AG08395 (cell line): Measurements from ENCODE around the gene GPR176.

Experiments
- DNase-seq: peaks from one replicate; pipeline ENCODE4 v3.0.0; 2012; ENCODE audit warnings: mixed read lengths, low spot score

The GPR176 gene

GRCh38 chr15:39890621-39891020 is 29.4 kb downstream of the GPR176 start:
- no peak for DNase-seq

- no peak for DNase-seq
Measured at GRCh38 chr15:39889601-39890000, 30.5 kb downstream of the GPR176 start.

DNA sequence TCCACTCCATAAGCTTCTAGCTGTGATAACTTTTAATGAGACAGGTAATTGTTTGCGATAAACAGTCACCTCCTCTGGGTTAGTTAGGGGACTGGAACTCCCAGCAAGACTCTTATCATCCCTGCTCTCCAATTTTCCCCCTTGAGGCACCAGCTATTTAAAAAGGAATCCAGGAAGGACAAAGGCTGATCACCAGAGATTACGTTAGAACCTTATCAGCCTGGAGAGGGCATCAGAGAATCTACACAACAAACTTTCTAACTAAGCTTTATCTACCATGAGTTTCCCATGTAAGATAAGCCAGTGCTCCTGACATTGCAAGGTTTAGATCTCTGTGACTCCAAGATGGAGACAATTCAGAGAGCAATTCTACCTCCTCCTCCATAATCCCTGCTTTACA is 31.3 kb downstream of the GPR176 start:
- no peak for DNase-seq

DNA sequence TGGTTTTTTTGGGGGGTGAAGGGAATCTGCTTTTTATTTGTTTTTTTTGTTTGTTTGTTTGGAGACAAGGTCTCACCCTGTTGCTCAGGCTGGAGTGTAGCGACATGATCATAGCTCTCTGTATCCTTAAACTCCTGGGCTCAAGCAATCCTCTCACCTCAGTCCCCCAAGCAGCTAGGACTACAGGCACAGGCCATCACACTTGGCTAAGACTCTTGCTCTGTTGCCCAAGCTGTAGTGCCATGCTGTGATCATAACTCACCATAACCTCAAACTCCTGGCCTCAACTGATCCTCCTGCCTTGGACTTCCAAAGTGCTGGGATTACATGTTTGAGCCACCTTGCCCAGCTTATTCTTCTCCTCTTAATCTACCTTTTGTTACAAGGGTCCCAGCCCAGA is 31.8 kb downstream of the GPR176 start:
- DNase-seq = no peak

DNA sequence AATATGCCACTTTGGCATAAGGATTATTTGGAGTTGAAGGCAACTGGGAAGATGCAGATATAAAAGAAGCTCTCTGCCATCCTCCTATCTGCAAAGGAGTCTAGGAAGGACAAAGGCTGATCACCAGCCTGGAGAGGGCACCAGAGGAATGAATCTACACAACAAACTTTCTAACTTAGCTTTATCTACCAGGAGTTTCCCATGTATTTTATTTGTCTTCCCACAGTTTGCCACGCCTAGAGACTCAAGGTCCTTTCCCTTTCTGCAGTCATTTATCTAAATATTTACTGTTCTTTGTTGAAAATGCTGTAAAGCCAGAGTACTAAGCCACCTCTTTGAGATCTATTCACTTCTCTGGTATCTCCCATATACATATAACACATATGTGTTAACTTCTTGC is 32.2 kb downstream of the GPR176 start:
- peak; percentile 54 for DNase-seq

DNA sequence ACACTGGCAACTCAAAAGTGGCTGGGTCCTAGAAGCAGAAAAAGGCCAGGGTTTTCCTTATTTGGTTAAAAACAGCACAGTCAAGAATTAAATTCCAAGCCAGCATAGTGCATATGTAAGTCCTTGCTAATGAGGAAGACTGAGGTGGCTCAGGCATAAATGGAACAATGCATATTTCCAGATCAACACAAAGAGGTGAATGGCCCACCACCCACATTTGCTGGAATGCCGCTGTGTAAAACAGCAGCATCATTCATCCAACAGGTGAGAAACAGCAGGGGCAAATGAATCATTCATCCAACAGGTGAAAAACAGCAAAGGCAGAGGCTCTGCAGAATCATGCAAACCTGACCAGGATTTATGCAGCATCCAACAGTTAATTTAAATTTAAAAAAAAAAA is 32.9 kb downstream of the GPR176 start:
- no peak for DNase-seq

- DNase-seq = no peak
Measured at GRCh38 chr15:39886418-39886817, 33.6 kb downstream of the GPR176 start.

GRCh38 chr15:39885099-39885777 is 34.8 kb downstream of the GPR176 start:
- no peak for DNase-seq

DNA sequence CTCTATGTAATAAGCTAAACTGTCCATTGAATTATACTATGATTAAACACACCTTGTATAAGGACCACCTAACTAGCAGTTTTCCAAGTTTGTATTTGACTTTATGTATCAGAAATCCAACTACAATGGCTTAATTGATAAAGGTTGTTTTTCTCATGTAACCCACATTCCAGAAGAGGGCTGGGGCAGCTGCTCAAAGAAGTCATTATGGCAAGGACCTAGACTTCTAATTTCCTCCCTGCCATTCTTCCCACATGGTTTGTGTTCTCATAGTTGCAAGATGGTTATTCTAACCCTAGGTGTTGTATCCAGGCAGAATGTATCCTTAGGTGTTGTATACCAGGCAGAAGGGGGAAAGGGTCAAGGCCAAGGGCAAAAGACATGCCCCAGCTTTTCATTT is 35.7 kb downstream of the GPR176 start:
- no peak for DNase-seq

GRCh38 chr15:39882602-39883001 is 37.5 kb downstream of the GPR176 start:
- no peak for DNase-seq

DNA sequence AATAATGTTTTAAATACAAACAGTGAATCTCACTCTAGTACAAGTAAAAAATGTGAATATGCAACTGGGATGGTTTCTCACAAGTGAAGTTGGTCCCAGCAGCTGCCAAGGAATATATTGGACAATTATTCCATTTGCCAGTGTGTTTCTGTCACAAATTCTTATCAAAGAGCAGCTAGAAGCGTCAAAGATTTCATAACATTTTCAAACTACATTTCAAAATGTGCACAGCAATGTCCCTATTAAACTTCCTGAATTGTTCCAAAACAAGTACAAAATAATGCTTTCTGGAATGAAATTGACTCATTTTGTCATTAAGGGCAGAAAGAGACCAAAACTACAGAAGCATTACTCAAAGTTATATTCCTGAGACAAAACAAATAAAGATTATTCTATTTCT is 38.3 kb downstream of the GPR176 start:
- DNase-seq = no peak

GRCh38 chr15:39880718-39881387 is 39.2 kb downstream of the GPR176 start:
- DNase-seq = no peak

DNA sequence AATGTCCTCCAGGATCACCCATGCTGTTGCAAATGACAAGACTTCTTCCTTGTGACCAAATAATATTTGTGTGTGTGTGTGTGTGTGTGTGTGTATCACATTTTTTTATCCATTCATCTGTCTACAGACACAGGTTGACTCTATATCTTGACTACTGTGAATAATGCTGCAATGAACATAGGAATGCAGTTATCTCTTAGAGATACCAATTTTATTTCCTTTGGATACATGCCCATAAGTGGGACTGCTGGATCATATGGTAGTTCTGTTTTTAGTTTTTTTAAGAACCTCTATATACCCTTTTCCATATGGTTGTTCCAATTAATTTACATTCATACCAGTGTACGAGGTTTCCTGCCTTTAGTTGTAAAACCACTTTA is 41.7 kb downstream of the GPR176 start:
- no peak for DNase-seq

DNA sequence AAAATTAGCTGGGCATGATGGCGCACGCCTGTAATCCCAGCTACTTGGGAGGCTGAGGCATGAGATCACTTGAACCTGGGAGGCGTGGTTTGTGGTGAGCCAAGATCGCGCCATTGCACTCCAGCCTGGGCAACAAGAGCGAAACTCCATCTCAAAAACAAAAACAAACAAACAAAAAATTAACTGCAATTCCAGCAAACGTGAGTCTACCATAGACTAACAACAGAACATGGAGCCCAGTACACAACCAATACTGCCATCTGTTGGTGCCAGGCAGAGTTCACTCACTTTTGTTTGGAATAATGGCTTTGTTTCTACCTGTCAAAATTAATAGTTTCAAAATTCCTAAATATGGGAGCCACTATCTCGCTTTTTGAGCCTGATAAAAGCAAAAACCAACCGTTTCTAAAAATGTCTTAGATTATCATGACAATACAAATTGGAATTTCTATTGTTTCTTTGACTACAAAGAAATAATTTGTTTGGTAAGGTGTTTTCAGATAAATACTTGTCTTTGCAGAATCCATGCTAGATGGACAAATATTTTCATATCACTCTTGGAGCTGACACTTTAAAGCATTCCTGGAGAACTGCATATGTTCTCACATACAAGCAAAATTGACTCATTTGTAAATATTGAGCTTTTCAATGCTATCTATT is 45.0 kb downstream of the GPR176 start:
- peak; percentile 40 for DNase-seq

GRCh38 chr15:39873978-39874377 is 46.1 kb downstream of the GPR176 start:
- no peak for DNase-seq

DNA sequence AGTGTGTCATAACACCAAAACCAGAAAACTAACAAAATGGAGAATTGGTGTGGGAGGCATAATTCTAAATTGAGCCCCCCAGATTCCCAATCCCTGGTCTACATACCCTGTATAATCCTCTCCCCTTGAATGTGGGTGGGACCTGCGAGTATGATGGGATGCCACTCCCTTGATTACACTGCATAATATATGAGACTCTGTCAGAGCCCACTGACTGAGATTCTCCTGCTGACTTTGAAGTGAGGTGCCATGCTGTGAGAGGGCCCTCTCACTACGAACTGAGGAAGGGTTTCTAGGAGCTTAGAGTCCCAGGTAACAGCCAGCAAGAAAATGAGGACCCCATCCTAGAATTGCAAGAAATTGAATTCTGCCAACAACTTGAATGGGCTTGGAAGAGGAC is 49.5 kb downstream of the GPR176 start:
- no peak for DNase-seq

DNA sequence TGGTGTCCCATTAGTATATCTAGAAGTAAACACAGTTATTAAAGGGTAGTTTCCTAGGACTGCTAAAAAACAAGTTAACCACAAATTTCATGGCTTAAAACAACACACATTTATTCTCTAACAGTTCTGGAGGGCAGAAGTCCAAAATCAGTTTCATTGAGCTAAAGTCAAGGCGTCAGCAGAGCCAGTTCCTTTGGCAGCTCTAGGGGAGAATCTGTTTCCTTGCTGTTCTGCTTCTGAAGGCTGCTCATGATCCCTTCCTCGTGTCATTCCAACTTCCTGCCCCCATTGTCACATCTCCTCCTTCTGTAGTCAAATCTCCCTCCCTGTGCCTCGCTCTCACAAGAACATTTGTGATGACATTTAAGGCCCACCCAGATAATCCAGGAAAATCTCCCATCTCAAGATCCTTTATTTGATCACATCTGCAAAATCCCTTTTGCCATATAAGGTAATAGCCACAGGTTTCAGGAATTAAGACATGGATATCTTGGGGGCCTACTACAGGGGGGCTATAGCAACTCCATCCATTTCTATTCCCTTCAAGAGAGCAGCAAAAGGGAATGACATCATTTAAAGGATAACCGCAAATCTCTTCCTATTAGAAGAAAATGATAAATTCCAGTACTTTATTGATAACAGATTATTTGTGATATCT is 50.1 kb downstream of the GPR176 start:
- DNase-seq = no peak

DNA sequence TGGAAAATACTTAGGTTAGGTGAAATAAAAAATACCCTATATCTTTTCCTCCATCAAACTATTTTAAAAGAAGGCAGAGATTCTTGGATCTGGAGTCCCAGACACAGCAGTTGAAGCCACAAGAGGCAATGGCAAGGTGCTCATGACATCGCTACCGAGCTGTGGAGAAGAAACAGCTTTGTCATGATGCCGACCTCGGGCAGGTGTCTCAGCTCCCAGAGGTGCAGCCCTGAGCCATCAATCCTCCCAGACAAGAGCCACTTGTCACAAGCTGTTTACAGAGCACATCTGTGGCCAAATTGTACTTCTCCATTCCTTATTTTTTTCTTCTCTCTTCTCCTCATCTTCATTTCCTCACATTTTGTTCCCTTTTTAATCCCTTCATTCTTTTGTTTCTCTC is 50.8 kb downstream of the GPR176 start:
- DNase-seq = no peak

DNA sequence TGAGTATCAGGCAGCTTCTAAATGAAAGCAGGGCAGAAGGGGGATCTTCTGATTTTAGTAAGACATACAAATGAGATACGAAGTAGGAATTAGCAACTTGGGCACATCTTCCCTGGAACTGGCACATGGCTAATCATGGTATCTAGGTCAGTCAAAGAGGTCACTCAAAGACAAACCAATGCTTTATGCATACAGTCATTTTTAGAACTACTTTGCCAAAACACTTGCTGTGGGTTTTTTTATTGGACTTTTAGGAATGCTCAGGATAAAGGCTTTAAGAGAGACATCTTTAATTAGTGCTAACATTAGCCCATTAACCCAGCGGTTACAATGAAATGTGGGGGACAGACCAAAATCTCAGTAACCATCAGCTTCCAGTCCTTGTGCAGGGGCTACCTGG is 51.7 kb downstream of the GPR176 start:
- no peak for DNase-seq

DNA sequence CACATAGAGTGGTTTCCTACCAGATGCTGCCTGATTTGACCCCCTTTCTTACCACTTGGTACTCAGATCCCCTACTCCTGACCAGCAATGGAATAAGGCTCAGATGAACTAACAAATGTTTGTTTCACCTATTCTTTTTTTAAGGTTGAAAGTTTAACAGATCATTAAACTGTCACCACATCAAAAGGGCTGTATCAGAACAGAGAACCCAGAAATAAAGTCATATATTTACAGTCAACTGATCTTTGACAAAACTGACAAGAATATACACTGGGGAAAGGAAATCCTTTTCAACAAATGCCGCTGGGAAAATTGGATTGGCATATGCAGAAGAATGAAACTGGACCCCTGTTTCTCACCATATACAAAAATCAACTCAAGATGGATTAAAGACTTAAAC is 56.0 kb downstream of the GPR176 start:
- DNase-seq = no peak

DNA sequence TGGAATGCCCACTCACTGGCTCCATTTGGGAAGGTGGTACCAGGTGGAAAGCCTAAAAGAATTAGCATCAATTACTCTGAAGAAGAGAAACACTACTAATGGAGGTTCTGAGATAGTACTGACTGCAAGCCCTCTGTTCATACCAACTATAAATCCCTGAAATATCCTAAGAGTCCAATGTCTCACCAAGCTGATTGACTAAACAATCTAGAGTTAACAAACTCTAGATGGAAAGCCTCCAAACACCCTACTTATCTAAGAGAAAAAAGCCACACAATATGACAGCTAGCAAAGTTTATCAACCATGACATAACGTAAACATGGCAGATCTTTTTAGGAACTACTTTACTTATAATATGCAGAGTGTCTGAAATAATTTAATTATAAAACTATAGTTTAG is 59.2 kb downstream of the GPR176 start:
- DNase-seq = no peak

DNA sequence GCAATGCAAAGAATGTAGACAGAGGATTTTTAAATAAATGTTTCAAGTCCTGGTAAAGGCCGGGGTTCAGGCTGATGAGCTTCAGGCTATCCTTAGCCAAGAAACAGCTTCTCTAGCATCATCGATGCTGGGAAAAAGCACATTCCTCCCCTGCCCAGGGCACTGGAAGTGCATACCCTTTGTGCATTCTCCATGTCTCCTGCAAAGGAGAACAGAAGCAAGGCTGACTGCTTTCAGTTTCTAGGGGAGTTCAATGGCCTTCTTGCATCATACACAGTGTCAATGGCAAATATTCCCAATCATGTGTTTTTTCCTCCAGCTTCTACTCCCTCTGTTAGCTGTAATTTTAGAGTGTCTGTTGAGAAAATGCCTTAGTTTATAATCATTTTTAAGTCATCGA is 59.9 kb downstream of the GPR176 start:
- DNase-seq = no peak

GRCh38 chr15:39859636-39860035 is 60.4 kb downstream of the GPR176 start:
- DNase-seq = no peak
